CD14-positive monocyte (primary cell): ENCODE results near the gene SH3PXD2A. TPM values are rescaled to one million over a fixed set of nuclear protein-coding genes. Genes with fewer than 3 reads are reported as not detected.

Experiments used
- DNase-seq, 3 donors: peaks; one replicate each; pipeline ENCODE4 v3.0.0-alpha.2; 2011 to 2022
- H2AFZ ChIP-seq: 2 replicates; pipeline ENCODE4 v1.6.0; 2012; ENCODE audit warnings: mild to moderate bottlenecking, low read depth, low read length, inconsistent platforms; ENCODE audit not compliant: insufficient read depth, poor library complexity, severe bottlenecking
- H3K27ac ChIP-seq, 2 donors: 1 replicate in 1 of 2; 2 replicates in 1 of 2; pipeline ENCODE4 v1.5.1; 2012 to 2013; ENCODE audit warnings: low read length in 2 of 2, control low read depth in 1 of 2, inconsistent platforms in 1 of 2, low read depth in 1 of 2, mild to moderate bottlenecking in 1 of 2
- H3K27me3 ChIP-seq, 2 donors: one replicate each; pipeline versions ENCODE4 v1.6.0 to v1.6.1; 2011 to 2013; ENCODE audit warnings: low read length in 2 of 2; ENCODE audit not compliant: control insufficient read depth in 2 of 2, insufficient read depth in 2 of 2
- H3K36me3 ChIP-seq, 2 donors: replicated peaks in 1 of 2; 1 replicate in 1 of 2; 2 replicates in 1 of 2; pipeline versions ENCODE4 v1.5.1 to v1.6.1; 2012 to 2013; ENCODE audit warnings: low read length in 2 of 2, control low read depth in 1 of 2, inconsistent platforms in 1 of 2, mild to moderate bottlenecking in 1 of 2; ENCODE audit not compliant: insufficient read depth in 2 of 2, control insufficient read depth in 1 of 2
- H3K4me1 ChIP-seq, 2 donors: 1 replicate in 1 of 2; 2 replicates in 1 of 2; pipeline versions ENCODE4 v1.5.1 to v1.6.1; 2012 to 2013; ENCODE audit warnings: low read length in 2 of 2, control low read depth in 1 of 2, inconsistent platforms in 1 of 2, mild to moderate bottlenecking in 1 of 2, moderate library complexity in 1 of 2; ENCODE audit not compliant: insufficient read depth in 2 of 2, control insufficient read depth in 1 of 2
- H3K4me2 ChIP-seq: replicated peaks from 2 replicates; pipeline ENCODE3; 2012; ENCODE audit warnings: low read length, moderate library complexity, mild to moderate bottlenecking; ENCODE audit not compliant: poor library complexity, severe bottlenecking; ENCODE audit errors: extremely low read depth
- H3K4me3 ChIP-seq, 3 experiments: fragments of 200-600 bp in 1 of 3; sonication (generic) in 1 of 3; replicated peaks in 1 of 3; 1 replicate in 2 of 3; 2 replicates in 1 of 3; pipeline ENCODE4 v1.5.1; 2011 to 2013; ENCODE audit warnings: low read length in 3 of 3, mild to moderate bottlenecking in 3 of 3, control low read depth in 2 of 3, low read depth in 2 of 3, inconsistent platforms in 1 of 3, moderate library complexity in 1 of 3
- H3K79me2 ChIP-seq: 2 replicates; pipeline ENCODE4 v1.6.0; 2012; ENCODE audit warnings: mild to moderate bottlenecking, control low read depth, inconsistent platforms, low read length, moderate library complexity; ENCODE audit not compliant: insufficient read depth
- H3K9ac ChIP-seq: 2 replicates; pipeline ENCODE4 v1.6.0; 2017; ENCODE audit warnings: low read length, mild to moderate bottlenecking; ENCODE audit not compliant: insufficient read depth, poor library complexity, severe bottlenecking
- H3K9me3 ChIP-seq, 2 donors: replicated peaks in 1 of 2; 1 replicate in 1 of 2; 2 replicates in 1 of 2; pipeline versions ENCODE4 v1.5.1 to v1.6.1; 2012 to 2013; ENCODE audit warnings: low read length in 2 of 2, control low read depth in 1 of 2; ENCODE audit not compliant: control insufficient read depth in 1 of 2, insufficient read depth in 1 of 2
- H4K20me1 ChIP-seq: 2 replicates; pipeline ENCODE4 v1.6.0; 2012; ENCODE audit warnings: mild to moderate bottlenecking, low read length, control low read depth, moderate library complexity; ENCODE audit not compliant: insufficient read depth
- H3K27ac Mint-ChIP-seq, 7 donors: one replicate each; pipeline ENCODE4 v1.8.0; 2020; ENCODE audit warnings: mild to moderate bottlenecking in 7 of 7, mixed read lengths in 7 of 7, moderate library complexity in 6 of 7, inconsistent platforms in 2 of 7
- H3K27me3 Mint-ChIP-seq, 3 donors: one replicate each; pipeline ENCODE4 v1.8.0; 2021 to 2022; ENCODE audit warnings: low read depth in 3 of 3, mild to moderate bottlenecking in 3 of 3, mixed read lengths in 3 of 3, moderate library complexity in 3 of 3, inconsistent platforms in 1 of 3
- H3K36me3 Mint-ChIP-seq, 2 donors: one replicate each; pipeline ENCODE4 v1.8.0; 2020; ENCODE audit warnings: mixed read lengths in 2 of 2, inconsistent platforms in 1 of 2, mild to moderate bottlenecking in 1 of 2
- H3K4me1 Mint-ChIP-seq: one replicate; pipeline ENCODE4 v1.8.0; 2020; ENCODE audit warnings: mild to moderate bottlenecking, mixed read lengths
- H3K4me3 Mint-ChIP-seq, 2 donors: one replicate each; pipeline ENCODE4 v1.8.0; 2020; ENCODE audit warnings: mild to moderate bottlenecking in 2 of 2, mixed read lengths in 2 of 2, moderate library complexity in 1 of 2
- H3K9me3 Mint-ChIP-seq, 7 donors: one replicate each; pipeline ENCODE4 v1.8.0; 2020 to 2022; ENCODE audit warnings: mixed read lengths in 7 of 7, mild to moderate bottlenecking in 6 of 7, moderate library complexity in 6 of 7, inconsistent platforms in 2 of 7
- CTCF ChIP-seq: fragments of 200-600 bp; IDR thresholded peaks from one replicate; pipeline ENCODE4 v1.8.0; 2022; ENCODE audit warnings: antibody characterized with exemption, mild to moderate bottlenecking
- WGBS: methylation state at CpG from one replicate; pipeline ENCODE4 v1.1.5; 2013; ENCODE audit warnings: missing lambda C conversion rate; ENCODE audit not compliant: insufficient coverage; 5-methylcytosine and 5-hydroxymethylcytosine counted together
- intact Hi-C, 2 donors: fragments of 100-400 bp; cut with micrococcal nuclease; formaldehyde crosslinking; loops; one replicate each; pipeline versions ENCODE4 v1.15.0 to v1.15.1; 2023
- polyA plus RNA-seq, 3 donors: library from polyadenylated mRNA; depleted of rRNA in 1 of 3; unstranded in 2 of 3; stranded (reverse) in 1 of 3; fragments of 300-500 nt in 2 of 3; fragments of >200 nt in 1 of 3; fragmentation: Illumina TruSeq in 2 of 3; gene quantifications; 1 replicate in 2 of 3; 2 replicates in 1 of 3; pipeline ENCODE4 v1.2.3, GENCODE V29; 2012 to 2021

SH3PXD2A gene
- polyA plus RNA-seq, 3 donors = 0.01 to 0.76 (median 0.05) TPM

GRCh38 chr10:103871006-103871405 is 15.6 kb upstream of the SH3PXD2A start:
- TF ChIP-seq CTCF = no peak
- Histone ChIP-seq H2AFZ (no peak overlapping the region), H3K4me2 (no peak overlapping the region), H3K27me3 (no peaks in the 10 kb centered on the region), H3K4me1 (no peaks in the 10 kb centered on the region), H3K27ac (no peak overlapping the region), H3K79me2 (no peaks in the 10 kb centered on the region), H3K9ac (no peak overlapping the region), H3K4me3 (no peak overlapping the region), H3K9me3 (no peaks in the 10 kb centered on the region), H3K36me3 (peaks cover 0 to 13% of the 10 kb centered on the region in 2 donors), H4K20me1 (no peaks in the 10 kb centered on the region)
- intact Hi-C loops = no loop called here
- WGBS = 98% methylated on average over 6 of the region's 7 CpGs
- Mint-ChIP-seq H3K9me3 (peaks cover 0 to 5% (median 1%) of the 10 kb centered on the region in 7 donors), H3K4me3 (no peak overlapping the region), H3K27ac (no peak overlapping the region), H3K27me3 (peaks cover 0 to 4% (median 0%) of the 10 kb centered on the region in 3 donors), H3K36me3 (peaks cover 13 to 42% of the 10 kb centered on the region in 2 donors), H3K4me1 (no peaks in the 10 kb centered on the region)
- no peak for DNase-seq

GRCh38 chr10:103870516-103870915 is 15.1 kb upstream of the SH3PXD2A start:
- Histone ChIP-seq H4K20me1 (no peaks in the 10 kb centered on the region), H3K4me1 (no peaks in the 10 kb centered on the region), H3K36me3 (peaks cover 0 to 13% of the 10 kb centered on the region in 2 donors), H3K79me2 (no peaks in the 10 kb centered on the region), H3K4me2 (no peak overlapping the region), H3K9ac (no peak overlapping the region), H3K9me3 (peaks cover 2% of the 10 kb centered on the region in 2 donors), H3K4me3 (no peak overlapping the region), H2AFZ (no peak overlapping the region), H3K27ac (no peak overlapping the region), H3K27me3 (no peaks in the 10 kb centered on the region)
- no peak for TF ChIP-seq CTCF
- DNase-seq = no peak
- WGBS = 95% methylated on average over 6 of the region's 8 CpGs
- no peak overlapping the region for H3K27ac Mint-ChIP-seq
- peaks cover 0 to 4% (median 0%) of the 10 kb centered on the region in 3 donors for H3K27me3 Mint-ChIP-seq
- H3K36me3 Mint-ChIP-seq = peaks cover 13 to 42% of the 10 kb centered on the region in 2 donors
- intact Hi-C loops = no loop called here
- no peaks in the 10 kb centered on the region for H3K4me1 Mint-ChIP-seq
- H3K9me3 Mint-ChIP-seq = peaks cover 0 to 10% (median 4%) of the 10 kb centered on the region in 7 donors
- H3K4me3 Mint-ChIP-seq = no peak overlapping the region
